NCI-H2196 (cell line): Measurements from ENCODE around the gene MAP3K3.

Experiments used
- DNase-seq: peaks from one replicate; lab custom pipeline; 2025; ENCODE audit not compliant: unreplicated experiment; lab: John Stamatoyannopoulos, UW

MAP3K3 gene

DNA sequence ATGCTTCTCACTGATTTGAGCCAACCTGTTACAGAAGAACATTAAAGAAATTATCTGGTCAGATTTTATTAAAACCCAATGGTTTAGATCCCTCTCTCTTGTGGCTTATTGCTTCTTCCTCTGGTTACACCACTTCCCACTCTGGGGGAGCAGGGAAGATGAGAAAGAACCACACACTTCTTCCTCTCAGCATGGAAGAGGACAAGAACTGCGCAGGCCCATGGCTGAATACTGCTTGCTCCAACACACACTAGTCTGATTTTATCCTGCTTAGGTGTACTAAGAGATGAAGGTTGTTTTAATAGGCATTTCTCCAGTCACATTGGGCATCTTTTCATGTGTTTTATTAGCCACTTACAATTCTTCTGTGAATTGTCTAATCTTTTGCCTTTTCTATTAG is 27.6 kb downstream of the MAP3K3 start:
- DNase-seq: no peak

DNA sequence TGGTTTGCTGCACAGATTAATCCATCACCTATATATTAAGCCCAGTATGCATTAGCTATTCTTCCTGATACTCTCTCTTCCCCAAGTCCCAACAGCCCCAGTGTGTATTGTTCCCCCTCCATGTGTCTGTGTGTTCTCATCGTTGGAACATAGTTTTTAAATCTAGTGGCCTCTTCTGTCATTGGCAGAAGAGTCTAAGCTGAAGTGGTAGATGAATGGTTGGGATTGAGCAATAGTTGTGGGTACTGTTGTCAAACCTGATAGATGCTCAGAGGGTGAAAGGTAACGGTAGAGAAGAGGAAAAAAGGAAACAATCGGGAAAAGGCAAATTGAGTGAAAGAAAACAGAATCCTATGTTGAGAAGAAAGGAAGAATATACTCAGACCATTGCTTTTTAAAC is 29.9 kb downstream of the MAP3K3 start:
- DNase-seq: no peak

DNA sequence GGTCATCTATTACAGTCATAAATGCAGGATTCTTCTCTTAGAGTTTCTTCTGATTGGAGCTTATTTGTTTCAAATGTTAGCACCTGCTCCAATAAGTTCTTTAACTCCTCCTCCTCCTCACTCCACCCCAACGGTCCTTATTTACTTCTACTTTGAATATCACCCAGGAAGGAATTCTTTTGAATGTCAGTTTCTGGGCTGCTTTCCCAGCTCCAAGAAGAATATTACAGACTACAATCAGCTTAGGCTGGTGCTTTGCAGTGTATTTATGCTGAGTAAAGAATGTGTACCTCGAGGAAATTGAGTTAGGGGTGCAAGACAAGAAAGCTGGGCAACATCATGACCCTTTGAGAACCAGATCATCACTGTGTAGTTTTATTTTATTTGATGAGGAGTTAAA is 30.8 kb downstream of the MAP3K3 start:
- no peak for DNase-seq

DNA sequence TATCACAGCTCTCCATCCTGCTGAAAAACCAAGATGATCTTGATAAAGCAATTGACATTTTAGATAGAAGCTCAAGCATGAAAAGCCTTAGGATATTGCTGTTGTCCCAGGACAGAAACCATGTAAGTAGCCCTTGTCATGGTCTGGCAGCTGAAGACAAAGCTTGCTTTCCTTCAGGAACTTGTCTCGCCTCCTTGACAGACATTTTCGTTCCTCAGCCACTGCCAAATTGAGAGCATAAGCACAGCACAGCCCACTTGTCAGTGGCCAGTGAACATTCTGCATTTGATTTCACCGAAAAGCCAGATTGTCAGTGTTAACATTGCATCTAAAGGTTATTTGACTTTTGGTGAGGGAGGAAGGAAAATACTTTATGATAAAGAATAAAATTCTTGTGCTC is 35.6 kb downstream of the MAP3K3 start:
- DNase-seq: no peak

- no peak for DNase-seq
Observed at GRCh38 chr17:63658366-63658765, 36.1 kb downstream of the MAP3K3 start.

GRCh38 chr17:63659850-63660249 is 37.6 kb downstream of the MAP3K3 start:
- no peak for DNase-seq

DNA sequence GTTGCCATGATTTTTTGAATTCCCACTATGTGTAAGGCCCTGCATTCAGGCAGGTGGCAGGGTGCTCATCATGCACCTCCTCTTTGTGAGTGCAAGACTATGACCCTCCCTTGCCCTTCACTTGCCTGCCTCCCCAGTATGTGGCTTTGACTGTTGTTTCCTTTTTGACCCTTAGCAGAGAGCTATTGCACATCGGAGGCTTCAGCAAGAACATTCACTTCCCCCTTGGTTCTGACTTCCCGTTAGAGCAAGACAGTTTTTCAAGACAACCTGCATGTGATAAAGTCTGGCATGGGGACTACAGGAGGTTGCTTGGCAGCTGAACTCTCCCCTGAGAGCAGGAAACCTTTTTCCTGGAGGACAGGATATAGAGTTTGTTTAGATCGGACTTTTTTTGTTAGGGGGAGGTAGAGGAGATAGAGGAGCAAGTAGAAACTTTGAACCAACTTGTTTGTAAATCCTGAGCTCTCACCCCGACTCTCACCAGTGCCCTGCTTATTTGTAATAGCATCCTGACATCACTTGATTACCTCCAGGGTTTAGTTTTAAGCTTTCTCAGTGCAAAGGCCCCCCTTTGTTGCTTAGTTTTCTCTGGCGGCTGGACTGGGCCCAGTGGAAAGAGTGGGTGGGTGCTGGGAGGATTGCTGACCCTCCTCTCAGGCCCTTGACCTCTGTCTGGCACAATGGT is 43.5 kb downstream of the MAP3K3 start:
- DNase-seq: no peak

- DNase-seq: no peak
Observed at GRCh38 chr17:63672856-63673255, 50.6 kb downstream of the MAP3K3 start.

DNA sequence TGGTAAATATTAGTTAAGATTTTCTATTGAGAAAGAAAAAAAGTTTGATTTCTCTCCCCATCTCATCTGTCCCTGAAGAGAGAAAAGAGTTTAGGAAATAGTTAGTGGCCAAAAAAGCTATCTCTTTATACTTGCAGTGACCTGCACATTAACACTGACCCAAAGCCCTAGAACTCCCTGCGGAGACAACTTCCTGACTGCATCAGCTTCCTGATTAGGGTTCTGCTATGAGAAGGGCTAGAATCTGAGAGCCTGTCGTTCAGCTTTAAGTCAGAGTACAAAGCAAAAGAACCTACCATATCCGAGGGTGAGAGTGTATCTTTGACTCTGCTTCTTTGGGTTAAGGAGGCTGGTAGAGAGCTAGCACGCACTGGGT is 53.0 kb downstream of the MAP3K3 start:
- no peak for DNase-seq

- DNase-seq: peak; percentile 88
Observed at GRCh38 chr17:63675607-63676546, 53.7 kb downstream of the MAP3K3 start.

DNA sequence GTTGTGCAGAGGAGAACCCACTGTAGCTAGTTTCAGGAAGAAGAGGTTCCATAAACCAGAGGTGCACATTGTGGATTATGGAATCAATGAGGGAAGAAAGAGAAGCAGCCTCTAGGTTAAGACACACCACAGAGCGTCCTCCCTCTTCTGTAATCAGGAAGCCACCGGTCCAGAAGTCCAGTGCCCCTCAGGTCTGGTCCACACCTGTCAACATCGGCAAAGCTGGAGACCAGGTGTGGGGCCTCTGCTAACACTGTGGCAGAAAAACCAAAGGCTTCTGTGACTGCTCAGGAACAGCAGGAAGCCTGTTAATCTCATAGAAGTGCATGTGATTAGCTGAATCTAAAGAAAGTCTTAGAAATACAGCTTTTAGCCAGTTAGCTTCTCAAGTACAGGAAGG is 54.4 kb downstream of the MAP3K3 start:
- DNase-seq: no peak

GRCh38 chr17:63679214-63679613 is 57.0 kb downstream of the MAP3K3 start:
- DNase-seq: no peak

- DNase-seq: no peak
Observed at GRCh38 chr17:63680700-63681099, 58.5 kb downstream of the MAP3K3 start.

- DNase-seq: no peak
Observed at GRCh38 chr17:63681530-63681929, 59.3 kb downstream of the MAP3K3 start.

- no peak for DNase-seq
Observed at GRCh38 chr17:63682441-63682840, 60.2 kb downstream of the MAP3K3 start.

DNA sequence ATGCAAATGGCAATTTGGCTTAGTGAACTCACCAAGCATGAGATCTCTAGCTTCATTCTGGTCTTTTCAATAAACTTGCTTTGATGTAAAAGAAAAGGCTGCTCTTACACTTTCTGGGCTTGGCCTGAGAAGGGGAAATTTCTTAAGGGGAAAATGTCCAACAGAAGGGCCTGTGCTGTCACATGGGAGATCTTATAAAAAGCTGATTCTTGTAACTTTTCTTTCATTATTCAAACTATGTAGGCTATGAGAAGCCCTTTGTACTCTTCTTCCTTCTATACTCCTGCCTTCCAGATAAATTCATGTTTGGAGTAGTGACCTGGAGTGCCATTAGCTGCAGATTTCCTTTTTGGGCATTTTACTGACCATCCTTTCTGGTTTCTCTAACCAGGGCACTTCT is 60.8 kb downstream of the MAP3K3 start:
- DNase-seq: no peak

GRCh38 chr17:63685041-63685440 is 62.8 kb downstream of the MAP3K3 start:
- peak; percentile 24 for DNase-seq

GRCh38 chr17:63685578-63685977 is 63.4 kb downstream of the MAP3K3 start:
- DNase-seq: no peak

DNA sequence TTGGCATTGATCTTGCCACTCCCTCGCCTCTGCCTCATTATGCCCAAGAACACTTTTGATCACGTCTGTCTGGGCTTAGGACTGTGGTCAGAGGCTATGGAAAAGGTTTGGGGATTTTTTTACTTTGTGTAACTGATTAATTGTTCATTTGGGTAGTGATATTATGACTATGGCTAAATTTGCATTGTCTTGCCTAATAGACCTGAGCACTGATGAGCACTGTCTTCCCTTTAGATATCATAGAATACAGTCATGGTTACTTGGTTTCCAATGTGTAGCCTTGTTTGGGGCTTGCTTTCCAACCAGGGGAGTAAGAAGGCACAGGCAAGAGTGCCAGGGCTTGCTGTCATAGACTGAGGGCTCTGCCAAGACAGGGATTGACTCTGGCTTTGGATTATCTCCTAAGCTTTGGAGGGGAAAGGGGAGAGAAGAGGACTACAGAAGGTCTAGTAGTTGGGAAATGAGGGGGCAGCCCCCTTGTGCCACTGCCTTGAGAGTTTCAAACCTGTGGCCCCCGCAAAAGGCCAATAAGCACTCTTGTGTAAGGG is 64.0 kb downstream of the MAP3K3 start:
- no peak for DNase-seq

DNA sequence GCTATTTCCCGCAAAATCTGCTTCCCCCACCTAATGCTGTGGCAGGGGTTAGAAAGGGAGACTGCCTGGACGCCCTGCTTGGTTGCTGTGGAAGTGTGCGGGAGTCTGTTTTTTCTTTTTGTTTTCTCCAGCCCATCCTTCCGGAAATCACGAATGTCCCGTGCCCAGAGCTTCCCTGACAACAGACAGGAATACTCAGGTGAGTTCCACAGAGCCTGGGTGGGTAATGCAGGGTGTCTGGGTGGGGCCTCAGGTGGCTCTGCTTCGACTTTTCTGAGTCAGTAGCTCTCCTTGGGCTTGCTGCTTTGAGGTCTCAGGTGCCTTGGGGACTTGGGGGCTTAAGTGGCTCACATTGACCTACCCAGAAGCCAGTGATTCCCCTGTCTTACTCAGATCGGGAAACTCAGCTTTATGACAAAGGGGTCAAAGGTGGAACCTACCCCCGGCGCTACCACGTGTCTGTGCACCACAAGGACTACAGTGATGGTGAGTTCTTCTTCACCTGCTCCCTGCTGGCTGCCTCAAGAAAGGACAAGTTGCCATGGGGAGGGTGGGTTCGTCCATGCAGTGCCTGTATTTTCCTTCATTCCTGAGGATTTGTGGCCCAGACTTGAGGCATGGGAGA is 66.3 kb downstream of the MAP3K3 start:
- no peak for DNase-seq

GRCh38 chr17:63689479-63689878 is 67.3 kb downstream of the MAP3K3 start:
- DNase-seq: no peak
